ENCODE measurements around the gene PRPF6. TPM values are rescaled to one million over a fixed set of nuclear protein-coding genes. Genes with fewer than 3 reads are reported as not detected.

PRPF6 gene
- polyA plus RNA-seq, 1 experiment, result 52.3 TPM

GRCh38 chr20:64029293-64030117 is 48.6 kb downstream of the PRPF6 start:
- Histone ChIP-seq H3K4me3 (ENCODE audit: low read depth, low read length) (no peak overlapping the region), H3K36me3 (ENCODE audit: control insufficient read depth, insufficient read depth, low read length) (peaks cover 50% of the 10 kb centered on the region), H3K27me3 (ENCODE audit: control insufficient read depth, insufficient read depth, low read length) (no peaks in the 10 kb centered on the region)
- DNase-seq (ENCODE audit: low read depth), result no peak
- ChIA-PET POLR2A (no interaction called here), CTCF (interaction anchor here (0.7 kb wide), 1 partner anchor 10 kb away, joined by 5 read pairs; no protein-coding TSS in a partner anchor)
- no peak for TF ChIP-seq CTCF (IDR thresholded peaks at IDR 0.05; ENCODE audit: insufficient read depth, low read depth, low read length)

- CTCF ChIA-PET, result interaction anchor here (0.7 kb wide), 1 partner anchor 9 kb away, joined by 5 read pairs; no protein-coding TSS in a partner anchor
- TF ChIP-seq CTCF (IDR thresholded peaks at IDR 0.05; ENCODE audit: insufficient read depth, low read depth, low read length), result no peak
- DNase-seq (ENCODE audit: low read depth), result no peak
- POLR2A ChIA-PET, result no interaction called here
- Histone ChIP-seq H3K4me3 (ENCODE audit: low read depth, low read length) (no peak overlapping the region), H3K36me3 (ENCODE audit: control insufficient read depth, insufficient read depth, low read length) (peaks cover 41% of the 10 kb centered on the region), H3K27me3 (ENCODE audit: control insufficient read depth, insufficient read depth, low read length) (no peaks in the 10 kb centered on the region)
These were observed 49.6 kb downstream of the PRPF6 start for GRCh38 chr20:64030371-64031134.

- CTCF ChIA-PET, result no interaction called here
- DNase-seq (ENCODE audit: low read depth), result no peak
- Histone ChIP-seq H3K4me3 (ENCODE audit: low read depth, low read length) (no peak overlapping the region), H3K27me3 (ENCODE audit: control insufficient read depth, insufficient read depth, low read length) (no peaks in the 10 kb centered on the region), H3K36me3 (ENCODE audit: control insufficient read depth, insufficient read depth, low read length) (peaks cover 35% of the 10 kb centered on the region)
- no peak for TF ChIP-seq CTCF (IDR thresholded peaks at IDR 0.05; ENCODE audit: insufficient read depth, low read depth, low read length)
- POLR2A ChIA-PET, result no interaction called here
These were observed 50.9 kb downstream of the PRPF6 start for GRCh38 chr20:64031822-64032314.

- peaks cover 25% of the 10 kb centered on the region for H3K36me3 ChIP-seq (ENCODE audit: control insufficient read depth, insufficient read depth, low read length)
- POLR2A ChIA-PET, result no interaction called here
- CTCF ChIA-PET, result interaction anchor here (0.7 to 1.6 kb wide), 2 partner anchors 25 to 495 kb away, joined by 3 to 4 read pairs; partner anchors contain the start of gene PTK6
- 0 out of 2 replicates have a peak, but pooled peaks cover 2% of the 10 kb centered on the region for H3K27me3 ChIP-seq (ENCODE audit: control insufficient read depth, insufficient read depth, low read length)
- H3K4me3 ChIP-seq (ENCODE audit: low read depth, low read length), result no peak overlapping the region
- DNase-seq (ENCODE audit: low read depth), result no peak
- TF ChIP-seq CTCF (IDR thresholded peaks at IDR 0.05; ENCODE audit: insufficient read depth, low read depth, low read length), result no peak
These were observed 52.0 kb downstream of the PRPF6 start for GRCh38 chr20:64032706-64033624.
